K562 treated with DMSO at 1 percent for 4 hours (cell line): ENCODE data around the gene SMIM27. TPM values are rescaled to one million over a fixed set of nuclear protein-coding genes. Genes with fewer than 3 reads are reported as not detected.

Experiments
- total RNA-seq: library from RNA; unstranded; fragments of 300-600 nt; gene quantifications from 2 replicates; pipeline ENCODE4 v1.2.3, GENCODE V29; 2022; ENCODE audit not compliant: insufficient read depth

Gene SMIM27, protein sequence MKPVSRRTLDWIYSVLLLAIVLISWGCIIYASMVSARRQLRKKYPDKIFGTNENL
- 13.3 and 13.6 TPM in 2 replicates for total RNA-seq

DNA sequence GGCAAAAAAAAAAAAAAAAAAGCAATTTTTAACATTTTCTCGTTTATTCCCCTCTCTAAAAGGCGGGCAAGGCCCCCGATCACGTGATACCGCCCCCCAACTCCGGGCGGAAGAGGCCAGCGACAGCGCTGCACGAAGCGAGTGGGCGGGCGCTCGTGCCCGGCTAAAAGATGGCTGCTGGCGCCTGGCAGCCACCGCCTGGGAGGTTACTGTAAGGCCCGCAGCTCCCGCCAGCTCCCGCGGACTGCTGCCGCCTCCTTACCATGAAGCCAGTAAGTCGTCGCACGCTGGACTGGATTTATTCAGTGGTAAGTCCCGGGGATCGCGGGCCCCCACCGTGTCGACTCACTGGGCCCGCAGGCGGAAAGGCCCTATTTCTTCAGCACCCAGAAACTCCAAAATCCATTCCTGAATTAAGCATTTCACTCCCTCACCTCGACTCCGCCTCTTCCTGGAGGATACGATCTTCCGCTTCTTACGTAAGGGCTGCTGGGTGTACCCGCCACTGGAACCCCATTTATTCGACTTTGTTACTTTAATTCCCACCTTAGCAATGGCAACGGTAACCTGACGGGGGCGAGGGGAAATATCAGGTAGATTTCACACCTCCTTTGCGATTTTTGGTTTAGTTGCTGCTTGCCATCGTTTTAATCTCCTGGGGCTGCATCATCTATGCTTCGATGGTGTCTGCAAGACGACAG, at the start of gene SMIM27, which contains the start of gene TOPORS:
Gene SMIM27, plus strand, starts transcription at position 156 of the 701 bp plus-strand sequence. Its CDS starts 108 bp downstream, at position 264.
Gene TOPORS, minus strand, starts transcription at position 415 of the 701 bp plus-strand sequence. Its CDS starts 150 bp downstream, at position 265.

DNA sequence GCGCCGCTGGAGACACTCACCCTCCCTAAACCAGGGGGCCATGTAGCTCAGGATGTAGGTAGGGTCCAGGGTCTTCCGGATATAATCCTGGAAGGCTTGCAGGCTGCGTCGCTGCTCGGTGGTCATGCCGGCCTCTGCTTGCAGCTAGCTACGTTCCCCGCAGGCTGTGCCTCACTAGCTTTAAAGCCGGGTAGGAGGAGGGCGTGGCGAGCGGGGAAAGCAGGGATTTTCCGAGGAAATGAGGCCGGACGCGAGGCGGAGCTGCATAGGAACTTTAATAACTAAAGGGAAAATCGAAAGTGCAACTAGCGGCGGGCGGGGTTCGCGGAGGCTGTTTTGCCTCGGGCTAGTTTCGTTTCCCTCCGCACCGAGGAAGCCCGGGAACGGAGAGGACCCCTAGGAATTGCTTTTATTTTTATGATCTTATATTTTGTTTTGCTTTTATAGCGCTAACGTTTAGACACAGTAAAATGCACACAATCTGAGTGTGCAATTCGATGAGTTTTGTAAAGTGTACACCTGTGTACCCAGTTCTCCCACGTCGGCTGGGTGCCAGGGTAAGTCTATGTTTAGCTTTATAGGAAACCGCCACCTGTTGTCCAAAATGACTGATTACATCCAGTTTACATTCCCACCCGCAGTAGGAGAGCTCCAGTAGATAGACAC, 26.0 kb upstream of the SMIM27 start, which contains the start of gene RIGI:
Gene RIGI, minus strand, starts transcription at position 156 of the 666 bp plus-strand sequence. Its CDS starts 30 bp downstream, at position 126.

DNA sequence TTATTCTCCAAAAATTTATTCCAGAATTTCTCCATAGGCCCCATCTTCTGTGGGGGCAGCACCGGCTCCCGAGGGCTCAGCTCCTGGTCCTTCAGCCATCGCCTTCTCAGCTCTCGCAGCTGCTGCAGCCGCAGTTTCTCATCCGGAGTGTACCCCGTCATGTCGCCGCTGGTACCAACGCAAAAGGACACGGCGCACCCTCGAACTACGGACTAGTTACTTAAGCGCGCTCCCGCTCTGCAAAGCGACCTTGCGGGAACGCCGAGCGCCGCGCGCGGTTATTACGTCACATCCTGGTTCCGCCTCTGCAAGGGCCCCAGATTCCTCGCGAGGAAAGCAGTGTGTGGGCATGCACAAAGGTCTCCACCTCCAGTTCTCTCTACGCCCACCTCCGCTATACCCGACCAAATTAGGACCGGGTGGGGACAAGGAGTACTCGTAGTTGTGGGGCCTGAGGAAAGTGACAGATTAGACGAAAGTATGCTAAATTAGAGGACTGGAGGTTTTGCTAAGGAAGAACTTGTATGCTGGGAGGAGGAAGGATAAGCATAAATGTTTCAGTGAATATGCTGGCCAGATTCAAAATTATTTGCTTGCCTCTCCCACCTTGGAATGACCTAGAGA, 20.9 kb downstream of the SMIM27 start, which contains the start of gene NDUFB6:
Gene NDUFB6, minus strand, starts transcription at position 260 of the 624 bp plus-strand sequence. Its CDS starts 99 bp downstream, at position 161.

Other genes starting within 250 kb of the SMIM27 start
- gene ACO1, start 167.7 kb upstream of the SMIM27 start, total RNA-seq, result 9.3 and 9.8 TPM in 2 replicates
- gene RIGI, start 26.1 kb upstream of the SMIM27 start, total RNA-seq, result 0.57 and 1.2 TPM in 2 replicates
- gene TOPORS, start 259 bp downstream of the SMIM27 start, total RNA-seq, result 4.7 and 6.6 TPM in 2 replicates
- gene NDUFB6, start 20.8 kb downstream of the SMIM27 start, total RNA-seq, result 26.4 and 33.3 TPM in 2 replicates
- not detected in 2 replicates for gene TAF1L, start 83.3 kb downstream of the SMIM27 start, total RNA-seq
- gene TMEM215, start 231.2 kb downstream of the SMIM27 start, total RNA-seq, result not detected in 2 replicates